ENCODE measurements around the gene SETD3. TPM values are rescaled to one million over a fixed set of nuclear protein-coding genes. Genes with fewer than 3 reads are reported as not detected.

SETD3 gene
- total RNA-seq, 1 donor from 2014 or later: 67.4 TPM

DNA sequence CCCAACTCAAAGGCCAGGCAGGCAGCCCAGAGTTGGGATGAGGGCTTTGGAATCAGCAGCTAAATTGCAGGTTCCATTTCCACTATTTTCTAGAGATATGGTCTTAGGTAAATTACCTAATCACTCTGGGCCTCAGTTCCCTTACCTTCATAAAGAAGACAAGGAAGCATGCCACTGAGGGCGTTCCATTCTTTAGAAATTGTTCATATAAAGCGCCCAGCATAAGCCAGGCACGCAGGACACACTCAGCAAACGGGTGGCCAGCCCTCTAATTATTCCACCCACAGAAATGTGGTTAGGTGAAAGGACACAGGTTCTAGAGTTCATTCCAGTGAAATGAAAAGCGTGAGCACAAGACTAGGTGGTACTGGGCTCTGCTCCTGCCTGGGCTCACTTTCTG lies 120.8 kb downstream of the SETD3 start:
- H3K27me3 Mint-ChIP-seq (ENCODE audit: unreplicated experiment): peaks cover 3% of the 10 kb centered on the region
- H3K4me1 Mint-ChIP-seq (ENCODE audit: unreplicated experiment): peaks cover 9% of the 10 kb centered on the region
- no peak overlapping the region for H3K27ac Mint-ChIP-seq (ENCODE audit: unreplicated experiment)
- H3K9me3 Mint-ChIP-seq (ENCODE audit: unreplicated experiment): no peaks in the 10 kb centered on the region
- TF ChIP-seq, protein P1, sequence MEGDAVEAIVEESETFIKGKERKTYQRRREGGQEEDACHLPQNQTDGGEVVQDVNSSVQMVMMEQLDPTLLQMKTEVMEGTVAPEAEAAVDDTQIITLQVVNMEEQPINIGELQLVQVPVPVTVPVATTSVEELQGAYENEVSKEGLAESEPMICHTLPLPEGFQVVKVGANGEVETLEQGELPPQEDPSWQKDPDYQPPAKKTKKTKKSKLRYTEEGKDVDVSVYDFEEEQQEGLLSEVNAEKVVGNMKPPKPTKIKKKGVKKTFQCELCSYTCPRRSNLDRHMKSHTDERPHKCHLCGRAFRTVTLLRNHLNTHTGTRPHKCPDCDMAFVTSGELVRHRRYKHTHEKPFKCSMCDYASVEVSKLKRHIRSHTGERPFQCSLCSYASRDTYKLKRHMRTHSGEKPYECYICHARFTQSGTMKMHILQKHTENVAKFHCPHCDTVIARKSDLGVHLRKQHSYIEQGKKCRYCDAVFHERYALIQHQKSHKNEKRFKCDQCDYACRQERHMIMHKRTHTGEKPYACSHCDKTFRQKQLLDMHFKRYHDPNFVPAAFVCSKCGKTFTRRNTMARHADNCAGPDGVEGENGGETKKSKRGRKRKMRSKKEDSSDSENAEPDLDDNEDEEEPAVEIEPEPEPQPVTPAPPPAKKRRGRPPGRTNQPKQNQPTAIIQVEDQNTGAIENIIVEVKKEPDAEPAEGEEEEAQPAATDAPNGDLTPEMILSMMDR (IDR thresholded peaks at IDR 0.05; ENCODE audit: unreplicated experiment): no peak
- H3K4me3 Mint-ChIP-seq (ENCODE audit: unreplicated experiment): no peak overlapping the region
- no peak for DNase-seq (ENCODE audit: low spot score)
- H3K36me3 Mint-ChIP-seq (ENCODE audit: low read depth, unreplicated experiment): no peaks in the 10 kb centered on the region

DNA sequence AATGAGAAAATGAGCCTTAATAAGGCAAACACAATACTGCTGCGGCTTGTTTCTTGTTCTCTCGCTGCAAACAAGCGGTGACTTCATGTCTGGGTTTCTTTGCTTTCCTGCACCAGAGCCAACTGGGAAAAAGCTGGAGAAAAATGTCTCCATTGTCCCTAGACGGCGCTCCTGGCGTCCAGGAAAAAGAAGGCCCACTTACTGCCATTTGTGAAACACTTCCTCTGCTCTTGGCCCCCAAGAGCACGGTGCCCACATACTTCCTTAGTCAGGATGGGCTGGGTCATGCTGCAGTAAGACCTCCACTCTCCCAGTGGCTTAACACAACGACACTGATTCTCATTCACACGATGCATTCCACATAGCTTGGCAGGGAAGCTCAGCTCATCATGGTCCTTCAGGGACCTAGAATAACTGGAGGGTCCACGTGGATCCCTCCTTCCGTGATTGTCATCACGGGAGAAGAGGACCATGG lies 122.7 kb downstream of the SETD3 start:
- TF ChIP-seq, protein P1 (IDR thresholded peaks at IDR 0.05; ENCODE audit: unreplicated experiment): no peak
- no peaks in the 10 kb centered on the region for H3K36me3 Mint-ChIP-seq (ENCODE audit: low read depth, unreplicated experiment)
- DNase-seq (ENCODE audit: low spot score): no peak
- no peaks in the 10 kb centered on the region for H3K4me1 Mint-ChIP-seq (ENCODE audit: unreplicated experiment)
- no peak overlapping the region for H3K27ac Mint-ChIP-seq (ENCODE audit: unreplicated experiment)
- H3K27me3 Mint-ChIP-seq (ENCODE audit: unreplicated experiment): peaks cover 3% of the 10 kb centered on the region
- H3K9me3 Mint-ChIP-seq (ENCODE audit: unreplicated experiment): no peaks in the 10 kb centered on the region
- H3K4me3 Mint-ChIP-seq (ENCODE audit: unreplicated experiment): no peak overlapping the region

- DNase-seq (ENCODE audit: low spot score): no peak
- no peaks in the 10 kb centered on the region for H3K4me1 Mint-ChIP-seq (ENCODE audit: unreplicated experiment)
- H3K27me3 Mint-ChIP-seq (ENCODE audit: unreplicated experiment): peaks cover 3% of the 10 kb centered on the region
- no peaks in the 10 kb centered on the region for H3K36me3 Mint-ChIP-seq (ENCODE audit: low read depth, unreplicated experiment)
- H3K4me3 Mint-ChIP-seq (ENCODE audit: unreplicated experiment): no peak overlapping the region
- no peaks in the 10 kb centered on the region for H3K9me3 Mint-ChIP-seq (ENCODE audit: unreplicated experiment)
- TF ChIP-seq, protein P1 (IDR thresholded peaks at IDR 0.05; ENCODE audit: unreplicated experiment): no peak
- H3K27ac Mint-ChIP-seq (ENCODE audit: unreplicated experiment): no peak overlapping the region
Measured at GRCh38 chr14:99357151-99357915, 123.3 kb downstream of the SETD3 start.

- Mint-ChIP-seq H3K4me1 (ENCODE audit: unreplicated experiment) (no peaks in the 10 kb centered on the region), H3K9me3 (ENCODE audit: unreplicated experiment) (no peaks in the 10 kb centered on the region), H3K36me3 (ENCODE audit: low read depth, unreplicated experiment) (no peaks in the 10 kb centered on the region), H3K4me3 (ENCODE audit: unreplicated experiment) (no peak overlapping the region), H3K27ac (ENCODE audit: unreplicated experiment) (no peak overlapping the region), H3K27me3 (ENCODE audit: unreplicated experiment) (peaks cover 3% of the 10 kb centered on the region)
- DNase-seq (ENCODE audit: low spot score): no peak
- TF ChIP-seq, protein P1 (IDR thresholded peaks at IDR 0.05; ENCODE audit: unreplicated experiment): no peak
Measured at GRCh38 chr14:99356031-99356608, 124.5 kb downstream of the SETD3 start.
